Right lobe of liver (tissue), 6 donors: ENCODE measurements around the gene GPBP1L1. TPM values are rescaled to one million over a fixed set of nuclear protein-coding genes. Genes with fewer than 3 reads are reported as not detected.

Source experiments
- ATAC-seq, 4 donors: fragments of 200-7000 bp; cut with Tn5 transposase; one replicate each; pipeline ENCODE4 v1.9.1; 2020; ENCODE audit warnings: mild to moderate bottlenecking in 4 of 4, moderate library complexity in 4 of 4
- DNase-seq, 3 donors: peaks; one replicate each; pipeline ENCODE4 v3.0.0-alpha.2; 2020
- H3K27ac ChIP-seq, 3 donors: fragments of 200-600 bp; one replicate each; pipeline ENCODE4 v1.8.0; 2022
- H3K27me3 ChIP-seq, 2 donors: fragments of 200-600 bp; one replicate each; pipeline ENCODE4 v1.8.0; 2022
- H3K36me3 ChIP-seq, 4 donors: fragments of 200-600 bp; sonication (generic) in 1 of 4; one replicate each; pipeline versions ENCODE4 v1.5.1 to v1.8.0; 2017 to 2022; ENCODE audit warnings: control low read depth in 1 of 4
- H3K4me1 ChIP-seq, 4 donors: fragments of 200-600 bp; sonication (generic) in 1 of 4; one replicate each; pipeline versions ENCODE4 v1.5.1 to v1.8.0; 2017 to 2022; ENCODE audit warnings: control low read depth in 1 of 4
- H3K4me3 ChIP-seq, 3 donors: fragments of 200-600 bp; one replicate each; pipeline ENCODE4 v1.8.0; 2022
- H3K9me3 ChIP-seq, 4 donors: fragments of 200-600 bp; sonication (generic) in 1 of 4; one replicate each; pipeline versions ENCODE4 v1.5.1 to v1.8.0; 2017 to 2022; ENCODE audit warnings: control low read depth in 1 of 4
- POLR2A ChIP-seq: fragments of 450-650 bp; IDR thresholded peaks from one replicate; pipeline ENCODE4 v1.6.1; 2017; ENCODE audit warnings: antibody characterized with exemption, mild to moderate bottlenecking
- whole genome bisulfite sequencing: methylation state at CpG from one replicate; pipeline ENCODE4 v1.1.6; 2018; ENCODE audit warnings: low coverage, low lambda C conversion rate; ENCODE audit not compliant: insufficient coverage; ENCODE audit errors: missing lambda C conversion rate; 5-methylcytosine and 5-hydroxymethylcytosine counted together
- intact Hi-C, 2 donors: fragments of 100-400 bp; cut with DNase I; formaldehyde crosslinking; loops; one replicate each; pipeline versions ENCODE4 v1.11.2 to v1.14.1; 2022
- total RNA-seq, 6 experiments: library from RNA; depleted of rRNA in 2 of 6; stranded (reverse); fragments of >200 nt in 2 of 6; fragmentation: NEBNext Ultra II Directional in 3 of 6; extraction: Animal tissue kit (Norgen Biotek cat#: 25700) in 3 of 6; gene quantifications; one replicate each; pipeline versions ENCODE4 v1.1.0 to v1.2.4, GENCODE V29; 2016 to 2023
- TF ChIP-seq, protein P1 (sequence below), 4 donors: fragments of 200-600 bp in 3 of 4; fragments of 450-650 bp in 1 of 4; IDR thresholded peaks; one replicate each; pipeline versions ENCODE4 v1.5.1 to v1.8.0; 2016 to 2022; ENCODE audit warnings: antibody characterized with exemption in 4 of 4, mild to moderate bottlenecking in 2 of 4
- donor health status: DM: no; HTN: yes; CAD: no.
- donor health status: DM: no; HTN: no; CAD: no.
- donor health status: DM: no; HTN: no; CAD: no.
- donor health status: DM: no; HTN: yes; CAD: no.
- donor health status: DM: no; HTN: yes; CAD: no.

Gene GPBP1L1
- total RNA-seq, 6 experiments from 2014 or later = 51.2 to 80.0 (median 67.3) TPM

DNA sequence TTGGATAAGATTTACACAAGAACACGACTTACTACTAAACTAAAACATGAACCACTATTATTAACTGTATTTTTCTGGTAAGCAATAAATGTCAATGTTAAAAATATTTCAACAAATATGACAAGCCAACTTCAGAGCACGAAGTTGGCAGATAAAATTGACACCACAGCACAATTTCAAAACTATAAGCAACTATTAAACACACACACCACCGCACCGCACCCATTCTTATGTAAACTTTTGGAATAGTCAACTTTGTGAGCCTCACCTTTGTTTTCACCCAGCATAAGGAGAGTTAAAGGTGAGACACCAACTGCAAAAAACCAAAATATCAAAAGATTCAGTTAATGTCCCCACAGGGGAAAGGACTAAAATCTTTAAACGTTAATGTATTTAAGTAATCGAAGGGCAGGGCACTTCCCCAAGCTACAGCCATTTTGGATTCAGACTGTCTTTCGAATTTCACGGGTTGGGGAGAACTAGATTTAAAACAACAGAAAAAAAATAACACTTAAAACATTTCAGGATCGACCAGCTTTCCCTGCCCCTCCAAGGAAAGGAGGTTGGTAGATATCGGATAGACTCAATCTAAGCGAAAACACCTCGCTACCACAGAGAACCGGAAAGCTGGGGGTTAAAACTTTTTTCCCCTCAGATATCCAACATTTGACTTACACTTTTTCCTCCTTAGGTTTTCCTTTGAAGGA is 872 bp downstream of the GPBP1L1 start:
- no peak for ATAC-seq
- Histone ChIP-seq H3K36me3 (no peaks in the 10 kb centered on the region), H3K9me3 (no peaks in the 10 kb centered on the region), H3K4me3 (peak overlapping the region; percentile 60 to 90 (median 86)), H3K27ac (peak overlapping the region; percentile 89 to 96 (median 93)), H3K4me1 (peaks cover 0 to 34% (median 14%) of the 10 kb centered on the region in 4 donors), H3K27me3 (no peaks in the 10 kb centered on the region)
- TF ChIP-seq, protein P1, sequence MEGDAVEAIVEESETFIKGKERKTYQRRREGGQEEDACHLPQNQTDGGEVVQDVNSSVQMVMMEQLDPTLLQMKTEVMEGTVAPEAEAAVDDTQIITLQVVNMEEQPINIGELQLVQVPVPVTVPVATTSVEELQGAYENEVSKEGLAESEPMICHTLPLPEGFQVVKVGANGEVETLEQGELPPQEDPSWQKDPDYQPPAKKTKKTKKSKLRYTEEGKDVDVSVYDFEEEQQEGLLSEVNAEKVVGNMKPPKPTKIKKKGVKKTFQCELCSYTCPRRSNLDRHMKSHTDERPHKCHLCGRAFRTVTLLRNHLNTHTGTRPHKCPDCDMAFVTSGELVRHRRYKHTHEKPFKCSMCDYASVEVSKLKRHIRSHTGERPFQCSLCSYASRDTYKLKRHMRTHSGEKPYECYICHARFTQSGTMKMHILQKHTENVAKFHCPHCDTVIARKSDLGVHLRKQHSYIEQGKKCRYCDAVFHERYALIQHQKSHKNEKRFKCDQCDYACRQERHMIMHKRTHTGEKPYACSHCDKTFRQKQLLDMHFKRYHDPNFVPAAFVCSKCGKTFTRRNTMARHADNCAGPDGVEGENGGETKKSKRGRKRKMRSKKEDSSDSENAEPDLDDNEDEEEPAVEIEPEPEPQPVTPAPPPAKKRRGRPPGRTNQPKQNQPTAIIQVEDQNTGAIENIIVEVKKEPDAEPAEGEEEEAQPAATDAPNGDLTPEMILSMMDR (IDR thresholded peaks at IDR 0.05) = no peak
- no peak for TF ChIP-seq POLR2A
- DNase-seq = no peak
- intact Hi-C loops = loop anchor here in 1 of 2 donors (5.0 kb wide), 1 partner anchor 117 kb away; the partner anchor contains the start of gene MAST2
- WGBS = under 1% methylated on average over 13 of the region's 13 CpGs

DNA sequence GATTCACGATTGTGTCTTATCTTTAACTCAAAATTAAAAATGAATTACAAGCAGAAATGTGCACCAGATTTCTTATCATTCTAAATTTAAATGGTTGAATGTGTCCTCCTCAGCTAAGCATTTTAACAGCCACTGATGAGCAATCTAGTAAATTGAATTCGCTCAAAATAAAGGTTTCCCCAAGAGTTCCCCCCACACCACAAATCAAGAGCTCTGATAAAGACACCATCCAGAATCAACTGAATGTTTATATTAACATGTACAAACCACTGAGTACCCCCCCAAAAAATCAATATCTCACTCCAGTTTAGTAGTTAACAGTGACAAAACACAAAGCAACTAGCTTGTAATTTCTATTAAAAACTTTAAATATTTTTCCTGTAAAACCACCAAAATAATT is 1.9 kb downstream of the GPBP1L1 start:
- Histone ChIP-seq H3K9me3 (no peaks in the 10 kb centered on the region), H3K27ac (peak overlapping the region in 1 of 3 donors; percentile 93), H3K36me3 (no peaks in the 10 kb centered on the region), H3K4me3 (peak overlapping the region; percentile 60 to 90 (median 86)), H3K27me3 (no peaks in the 10 kb centered on the region), H3K4me1 (peaks cover 0 to 44% (median 20%) of the 10 kb centered on the region in 4 donors)
- intact Hi-C loops = no loop called here
- no peak for ATAC-seq
- DNase-seq = no peak
- no peak for TF ChIP-seq POLR2A
- TF ChIP-seq, protein P1 (IDR thresholded peaks at IDR 0.05) = no peak
- WGBS = 17% methylated on average over 2 of the region's 2 CpGs

DNA sequence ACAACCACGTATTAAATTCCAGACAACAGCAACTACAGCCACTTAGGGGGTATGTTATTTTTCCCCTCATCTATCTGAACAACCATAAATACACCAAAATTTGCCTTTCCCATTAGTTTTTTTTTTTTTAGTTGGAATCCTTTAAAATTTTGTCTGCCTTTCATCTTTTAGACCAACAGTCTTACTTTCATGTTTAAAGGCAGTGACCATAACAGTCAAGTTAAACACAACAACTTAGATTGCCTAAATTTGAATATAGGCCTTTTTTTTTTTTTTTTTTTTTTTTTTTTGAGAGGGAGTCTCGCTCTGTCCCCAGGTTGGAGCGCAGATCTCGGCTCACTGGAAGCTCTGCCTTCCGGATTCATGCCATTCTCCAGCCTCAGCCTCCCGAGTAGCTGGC is 3.4 kb downstream of the GPBP1L1 start:
- peaks cover 0 to 47% (median 25%) of the 10 kb centered on the region in 4 donors for H3K4me1 ChIP-seq
- H3K4me3 ChIP-seq = no peak overlapping the region
- H3K27ac ChIP-seq = no peak overlapping the region
- H3K9me3 ChIP-seq = no peaks in the 10 kb centered on the region
- no peaks in the 10 kb centered on the region for H3K27me3 ChIP-seq
- intact Hi-C loops = no loop called here
- no peaks in the 10 kb centered on the region for H3K36me3 ChIP-seq
- DNase-seq (no peak), ATAC-seq (no peak)
- WGBS = 30% methylated on average over 2 of the region's 6 CpGs
- TF ChIP-seq POLR2A = no peak

DNA sequence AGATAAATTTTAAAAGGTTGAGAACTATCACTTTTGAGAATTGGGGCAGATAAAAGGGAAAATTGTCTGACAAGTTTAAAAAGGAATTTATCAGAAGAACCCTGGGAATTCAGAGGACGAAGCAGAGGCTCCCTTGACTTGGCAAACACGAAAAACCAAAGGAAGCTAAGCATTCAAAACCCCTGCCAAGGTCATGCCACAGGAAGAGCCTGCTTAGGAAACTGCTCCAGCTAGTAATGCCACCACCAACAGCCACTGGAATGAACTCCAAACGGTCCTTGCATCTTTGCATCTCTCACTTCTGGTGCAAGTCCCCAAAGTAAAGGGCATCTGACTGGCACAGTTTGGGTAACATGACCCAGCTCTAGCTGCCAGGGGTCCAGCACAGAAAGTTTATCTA is 7.2 kb downstream of the GPBP1L1 start:
- H3K4me3 ChIP-seq = no peak overlapping the region
- H3K9me3 ChIP-seq = no peaks in the 10 kb centered on the region
- H3K27ac ChIP-seq = no peak overlapping the region
- intact Hi-C loops = no loop called here
- TF ChIP-seq POLR2A = no peak
- TF ChIP-seq, protein P1 (IDR thresholded peaks at IDR 0.05) = no peak
- peaks cover 0 to 80% (median 38%) of the 10 kb centered on the region in 4 donors for H3K4me1 ChIP-seq
- H3K36me3 ChIP-seq = no peaks in the 10 kb centered on the region
- 6% methylated on average over 3 of the region's 3 CpGs for WGBS
- DNase-seq = no peak
- no peaks in the 10 kb centered on the region for H3K27me3 ChIP-seq
- peak; percentile 21 to 57 (median 32) for ATAC-seq

DNA sequence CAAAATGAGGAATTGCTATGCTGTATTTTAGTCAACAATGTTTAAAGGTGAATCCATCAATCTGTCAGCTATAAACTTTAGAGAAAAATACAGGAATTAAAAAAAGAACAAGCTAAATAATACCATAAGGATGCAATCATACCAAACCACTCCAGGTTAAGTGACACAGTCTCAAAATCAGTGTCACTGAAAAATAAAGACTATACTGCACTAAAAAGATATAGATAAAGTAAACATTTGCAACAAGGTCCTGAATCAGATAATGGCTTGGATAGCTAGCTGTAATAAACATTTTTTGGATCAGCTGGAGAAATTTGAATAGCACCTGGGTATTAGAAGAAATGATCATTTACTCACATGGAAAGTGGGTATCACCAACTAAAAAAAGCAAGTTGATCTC is 7.8 kb downstream of the GPBP1L1 start:
- no peak overlapping the region for H3K4me3 ChIP-seq
- DNase-seq (no peak), ATAC-seq (no peak)
- no peaks in the 10 kb centered on the region for H3K9me3 ChIP-seq
- no peaks in the 10 kb centered on the region for H3K36me3 ChIP-seq
- TF ChIP-seq, protein P1 (IDR thresholded peaks at IDR 0.05) = no peak
- no peak for TF ChIP-seq POLR2A
- peaks cover 0 to 82% (median 42%) of the 10 kb centered on the region in 4 donors for H3K4me1 ChIP-seq
- H3K27ac ChIP-seq = no peak overlapping the region
- intact Hi-C loops = no loop called here
- no peaks in the 10 kb centered on the region for H3K27me3 ChIP-seq
